Cerebellar nuclear complex (tissue), 1 donor: Measurements from ENCODE around the gene DDX23.
"Not testable (repeated sequence)": the region's sequence is repeated elsewhere in the genome, so short reads cannot be mapped to it uniquely, and the experiment has no call there.

ENCODE experiments used
- DNase-seq, 2 experiments: peaks; one replicate each; lab custom pipeline; 2025; lab: John Stamatoyannopoulos, UW

The DDX23 gene

DNA sequence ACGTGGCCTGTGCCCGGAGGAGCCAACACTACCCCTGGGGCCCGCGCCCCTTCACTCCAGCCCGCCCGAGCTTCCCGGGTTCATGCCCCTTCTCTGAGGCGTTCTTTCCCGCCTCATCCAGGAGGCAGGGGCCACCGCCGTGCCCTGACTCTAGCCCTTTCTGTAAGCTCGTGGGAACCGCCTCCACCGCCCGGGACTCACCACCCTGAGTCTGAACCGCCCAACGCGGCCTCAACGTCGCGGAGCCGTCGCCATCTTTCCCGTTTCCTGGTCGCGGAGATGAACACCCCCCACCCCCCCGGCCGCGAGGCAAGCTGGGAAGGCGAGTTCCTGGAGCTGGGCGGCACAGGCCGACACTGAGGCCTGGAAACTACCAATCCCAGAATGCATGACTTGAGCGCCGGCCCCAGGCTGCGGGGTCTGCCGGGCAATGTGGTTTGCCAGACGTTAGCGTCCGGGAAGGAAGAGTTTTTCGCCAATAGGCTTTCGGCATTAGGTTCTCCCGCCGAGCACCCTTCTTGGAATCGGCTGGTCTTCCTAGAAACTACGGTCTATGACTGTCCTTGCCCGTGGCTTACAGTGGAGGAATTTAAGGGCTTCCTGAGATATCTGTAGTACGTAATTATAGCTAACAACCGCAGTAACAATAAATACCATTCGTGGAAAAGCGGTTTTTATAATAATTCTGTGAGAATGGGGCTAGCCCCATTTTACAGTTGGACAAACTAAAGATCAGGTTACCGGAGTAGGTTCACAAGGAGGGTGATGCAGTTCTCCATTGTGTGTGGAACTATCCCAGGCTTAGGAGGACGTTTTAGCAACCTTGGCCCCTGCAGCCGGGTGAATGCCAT is at the start of gene DDX23:
Gene DDX23 (minus strand): TSS at position 281 of the 851 bp plus-strand sequence. CDS start 6,381 bp downstream, outside the sequence.
- peak; percentile 66 to 93 for DNase-seq

DNA sequence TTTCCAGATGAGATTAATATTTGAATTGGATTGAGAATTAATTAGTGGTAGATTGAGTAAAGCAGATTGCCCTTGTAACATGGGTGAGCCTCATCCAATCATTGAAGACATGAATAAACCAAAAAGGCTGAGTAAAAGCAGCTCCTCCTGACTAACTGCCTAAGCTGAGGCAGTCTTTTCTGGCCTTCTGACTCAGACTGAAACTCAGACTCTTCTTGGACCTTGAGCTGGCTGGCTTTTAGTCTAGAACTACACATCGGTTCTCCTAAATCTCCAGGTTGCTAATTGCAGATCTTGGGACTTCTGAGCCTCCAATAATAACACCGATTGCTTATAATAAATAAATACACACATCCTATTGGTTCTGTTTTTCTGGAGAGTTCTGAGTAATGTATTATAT is 49.3 kb upstream of the DDX23 start:
- DNase-seq: no peak

DNA sequence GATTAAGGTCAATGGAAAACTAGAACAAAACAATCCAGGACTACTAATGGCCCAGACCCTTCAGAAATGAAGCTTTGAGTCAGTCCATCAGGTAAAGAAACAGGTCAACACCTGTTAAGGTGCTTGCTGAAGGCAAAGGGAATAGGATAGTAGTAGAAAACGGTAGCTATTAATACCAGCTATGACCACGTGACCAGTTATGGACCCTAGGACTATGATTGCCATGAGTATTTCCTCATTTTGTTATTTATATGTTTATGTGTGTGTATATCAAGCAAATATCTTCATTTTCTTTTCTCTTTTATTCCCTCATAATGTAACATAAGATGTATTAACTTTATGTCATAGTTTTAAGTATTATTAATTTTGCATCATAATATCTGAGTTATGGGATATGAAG is 47.7 kb upstream of the DDX23 start:
- no peak for DNase-seq

DNA sequence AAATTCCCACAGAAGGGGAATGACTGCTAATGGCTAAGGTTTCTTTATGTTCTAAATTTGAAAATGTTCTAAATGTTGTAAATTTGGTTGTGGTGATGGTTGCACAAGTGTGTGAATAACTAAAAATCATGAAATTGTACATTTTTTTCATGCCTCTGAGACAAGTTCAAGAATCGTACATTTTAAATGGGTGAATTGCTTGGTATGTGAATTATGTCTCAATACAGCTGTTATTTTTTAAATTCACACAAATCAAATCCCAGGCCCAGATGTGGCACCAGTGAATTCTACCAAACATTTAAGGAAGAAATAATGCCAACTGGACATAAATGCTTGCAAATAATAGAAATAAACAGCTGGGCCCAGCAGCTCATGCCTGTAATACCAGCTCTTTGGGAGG is 42.3 kb upstream of the DDX23 start:
- no peak for DNase-seq

DNA sequence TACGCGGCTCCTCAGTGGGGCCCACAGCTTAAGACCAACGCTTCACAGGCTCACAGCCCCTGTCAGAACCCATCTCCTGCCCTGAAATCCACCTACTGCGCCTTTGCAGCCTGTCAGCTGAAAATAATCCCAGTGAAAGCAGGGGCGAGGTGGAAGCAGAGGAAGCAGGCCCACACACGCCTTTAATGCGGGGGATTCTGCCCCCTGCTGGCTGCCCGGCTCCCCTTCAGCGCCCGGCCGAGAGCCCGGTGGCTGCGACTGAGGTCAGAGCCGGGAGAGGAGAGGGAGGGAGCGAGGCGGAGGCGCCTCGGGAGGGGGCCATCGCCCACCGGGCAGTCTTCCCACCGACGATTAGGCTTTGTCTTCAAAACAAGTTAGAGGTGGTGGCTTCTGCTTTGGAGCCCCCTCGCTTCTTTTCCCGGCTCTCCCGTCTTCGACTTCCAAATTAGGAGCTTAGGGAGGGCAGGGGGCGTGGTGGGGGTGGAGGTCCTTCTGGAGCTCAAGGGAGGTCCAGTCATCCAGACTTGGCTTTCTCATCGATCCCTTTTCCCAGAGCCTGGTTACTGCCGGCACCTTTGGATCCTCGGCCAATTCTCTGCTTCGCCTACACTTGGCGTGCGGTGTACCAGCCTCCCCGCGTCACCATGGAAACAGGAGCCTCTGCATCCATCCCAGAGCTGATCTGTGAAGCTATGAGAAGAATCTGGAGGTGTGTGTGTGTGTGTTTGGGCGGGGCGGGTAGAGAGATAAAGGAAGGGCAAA is 38.9 kb upstream of the DDX23 start:
- peak; percentile 42 to 71 for DNase-seq

DNA sequence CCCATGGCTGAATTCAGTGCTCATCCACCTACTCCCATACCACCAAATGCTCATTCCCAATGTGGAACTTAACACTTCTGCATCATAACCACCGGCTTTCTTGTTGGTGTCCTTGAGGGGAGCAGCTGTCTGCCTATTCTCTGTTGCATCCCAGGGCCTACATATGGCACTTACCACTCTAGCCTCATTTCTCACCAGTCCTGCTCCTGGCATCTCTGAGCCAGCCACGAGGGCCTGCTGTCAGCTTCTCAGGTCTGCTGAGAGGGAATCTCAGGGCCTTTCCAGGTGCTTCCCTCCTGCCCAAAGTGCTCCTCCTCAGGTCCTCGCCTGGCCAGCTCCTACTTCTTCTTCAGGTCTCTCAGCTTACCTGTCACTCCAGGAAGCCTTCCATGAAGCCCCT is 37.7 kb upstream of the DDX23 start:
- DNase-seq: no peak

DNA sequence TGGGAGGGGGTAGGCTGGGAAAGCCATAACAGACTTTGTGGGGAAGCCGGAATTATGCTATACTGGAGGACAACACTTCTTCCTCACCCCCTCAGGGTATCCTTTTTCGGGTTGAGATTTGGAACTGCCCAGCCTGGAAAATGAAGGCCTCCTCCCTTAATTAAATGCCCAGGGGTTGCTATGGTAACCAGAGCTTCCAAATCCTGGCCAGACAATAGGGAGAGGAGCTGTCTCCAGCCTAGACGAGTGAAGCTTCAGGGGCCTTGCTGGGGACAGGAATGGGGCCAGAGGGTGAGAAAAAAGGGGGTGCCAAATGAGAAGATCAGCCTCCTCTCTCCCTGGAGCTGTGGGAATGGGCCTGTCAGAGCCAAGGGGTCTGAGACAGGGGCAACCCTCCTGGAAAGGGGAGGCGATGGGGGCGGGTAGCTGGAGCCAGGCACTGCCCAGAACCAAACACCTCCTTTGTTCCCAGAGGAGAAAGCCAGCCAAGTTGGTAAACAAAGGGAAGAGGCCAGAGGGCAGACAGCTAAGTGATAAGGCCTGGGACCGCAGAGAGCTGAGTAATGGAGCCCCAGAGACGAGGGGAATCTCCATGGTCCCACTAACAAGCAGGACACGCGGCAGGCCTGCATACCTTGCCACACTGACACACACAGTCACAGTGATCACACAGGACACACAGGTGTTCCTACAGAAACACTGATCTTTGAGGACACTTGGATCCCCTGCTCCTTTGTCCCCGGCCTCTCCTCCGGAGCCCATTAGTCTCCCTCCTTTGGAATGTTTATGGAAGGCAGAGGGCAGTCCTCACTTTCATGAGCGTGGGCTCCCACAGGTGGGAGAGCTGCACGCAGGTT is 31.6 kb upstream of the DDX23 start:
- no peak for DNase-seq

DNA sequence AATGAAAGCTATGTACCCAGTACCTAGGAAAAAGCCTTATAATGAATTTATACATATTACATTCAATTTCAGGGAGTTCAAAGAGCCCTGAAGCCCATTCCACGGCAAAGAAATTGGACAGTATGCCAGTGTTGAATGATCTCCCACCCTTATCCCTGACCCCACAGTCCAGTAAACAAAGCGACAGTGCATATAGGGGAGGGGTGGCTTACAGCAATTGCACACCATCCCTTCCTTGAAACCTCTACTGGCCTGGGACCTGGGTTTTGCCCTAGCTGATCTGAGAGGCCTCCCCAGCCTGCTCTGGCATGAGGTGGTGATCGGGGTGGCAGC is 31.0 kb upstream of the DDX23 start:
- DNase-seq: no peak

DNA sequence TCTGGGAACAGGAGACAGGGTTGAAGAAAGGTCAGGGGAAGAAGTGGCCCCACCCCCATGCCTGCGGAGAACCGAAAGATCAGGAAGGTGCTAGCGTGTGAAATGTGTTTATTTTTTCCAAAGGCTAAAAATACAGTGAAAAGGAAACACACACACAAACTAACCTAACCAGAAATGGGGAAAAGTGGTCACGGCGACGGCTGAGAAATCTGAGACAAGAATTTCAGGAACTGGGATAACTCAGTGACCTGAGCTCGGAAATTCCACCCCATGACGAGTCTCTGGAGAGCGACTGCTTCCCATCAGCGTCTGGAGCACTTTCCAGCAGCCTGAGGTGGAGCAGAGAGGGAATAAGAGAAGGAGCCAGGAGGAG is 30.3 kb upstream of the DDX23 start:
- DNase-seq: no peak

DNA sequence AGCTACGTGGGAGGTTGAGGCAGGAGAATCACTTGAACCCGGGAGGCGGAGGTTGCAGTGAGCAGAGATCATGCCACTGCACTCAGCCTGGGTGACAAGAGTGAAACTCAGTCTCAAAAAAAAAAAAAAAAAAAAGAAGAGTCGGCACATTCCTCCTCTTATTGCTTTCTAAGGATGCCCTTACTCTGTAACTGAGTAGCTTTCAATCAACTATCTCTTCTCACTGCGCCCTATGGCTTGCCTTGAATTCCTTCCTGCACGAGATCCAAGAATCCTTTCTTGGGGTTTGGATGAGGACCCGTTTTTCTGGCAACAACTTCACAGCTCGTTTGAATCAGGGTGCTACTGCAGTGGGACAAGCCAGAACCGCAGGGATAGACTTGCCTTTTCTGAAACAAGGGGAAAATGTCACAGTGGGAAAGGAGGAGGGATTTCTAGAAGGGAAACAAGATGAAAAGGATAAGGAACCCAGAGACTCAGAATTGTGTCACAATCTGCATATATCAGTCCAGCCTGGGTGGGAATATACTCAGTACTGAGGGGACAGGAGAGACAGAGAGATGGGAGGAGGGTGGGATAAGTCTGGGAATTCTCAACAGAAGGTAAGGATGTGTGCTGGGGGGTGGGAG is 29.8 kb upstream of the DDX23 start:
- no peak for DNase-seq

DNA sequence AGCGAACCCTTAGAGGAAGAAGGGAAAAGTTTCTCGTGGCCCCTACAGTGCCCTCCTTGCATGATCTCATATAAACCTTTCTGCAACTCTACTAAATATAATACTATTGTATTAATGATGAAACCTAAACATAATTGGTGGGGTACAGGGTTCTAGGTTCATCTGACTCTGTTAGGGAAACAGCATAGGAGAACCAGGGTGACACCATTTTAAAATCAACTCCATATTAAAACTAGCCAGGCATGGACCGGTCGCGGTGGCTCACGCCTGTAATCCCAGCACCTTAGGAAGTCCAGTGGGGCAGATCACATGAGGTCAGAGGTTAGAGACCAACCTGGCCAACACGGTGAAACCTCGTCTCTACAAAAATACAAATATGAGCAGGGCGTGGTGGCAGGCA is 28.7 kb upstream of the DDX23 start:
- no peak for DNase-seq

DNA sequence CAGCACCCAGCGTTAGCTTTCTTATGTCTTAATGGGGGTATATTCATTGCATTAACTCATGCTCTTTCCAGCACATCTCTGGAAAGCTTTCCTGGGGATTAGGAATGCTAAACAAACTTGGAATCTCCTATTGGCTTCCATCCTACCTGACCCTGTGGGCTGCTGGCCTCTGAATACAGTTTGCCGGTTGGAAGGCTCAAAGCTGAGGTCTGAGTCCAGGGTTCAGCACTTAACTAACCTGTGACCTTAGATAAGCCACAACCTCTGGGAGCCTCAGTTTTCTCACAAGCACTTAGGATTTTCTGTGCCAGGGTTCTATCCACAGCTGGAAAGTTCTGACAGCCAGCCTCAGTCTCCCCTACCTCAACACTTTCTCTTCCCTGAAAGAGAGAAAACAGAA is 26.6 kb upstream of the DDX23 start:
- no peak for DNase-seq

DNA sequence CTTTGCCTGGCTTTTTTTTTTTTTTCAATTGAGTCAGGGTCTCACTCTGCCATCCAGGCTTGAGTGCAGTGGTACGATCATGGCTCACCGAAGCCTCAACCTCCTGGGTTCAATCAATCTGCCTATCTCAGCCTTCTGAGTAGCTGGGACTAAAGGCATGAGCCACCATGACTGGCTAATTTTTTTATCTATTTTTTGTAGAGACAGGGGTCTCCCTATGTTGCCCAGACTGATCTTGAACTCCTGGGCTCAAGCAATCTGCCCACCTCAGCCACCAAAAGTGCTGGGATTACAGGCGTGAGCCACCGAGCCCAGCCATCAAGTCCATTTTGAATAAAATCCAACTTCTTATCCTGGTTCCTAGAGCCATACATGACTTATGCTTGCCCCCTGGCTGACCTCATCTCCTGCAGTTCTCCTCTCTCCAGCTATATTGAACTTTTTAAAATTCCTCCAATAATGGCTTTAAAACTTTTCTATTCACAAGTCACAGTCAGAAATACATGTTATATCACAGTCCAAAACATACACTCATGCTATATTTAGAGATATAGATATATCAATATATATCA is 24.1 kb upstream of the DDX23 start:
- no peak for DNase-seq

DNA sequence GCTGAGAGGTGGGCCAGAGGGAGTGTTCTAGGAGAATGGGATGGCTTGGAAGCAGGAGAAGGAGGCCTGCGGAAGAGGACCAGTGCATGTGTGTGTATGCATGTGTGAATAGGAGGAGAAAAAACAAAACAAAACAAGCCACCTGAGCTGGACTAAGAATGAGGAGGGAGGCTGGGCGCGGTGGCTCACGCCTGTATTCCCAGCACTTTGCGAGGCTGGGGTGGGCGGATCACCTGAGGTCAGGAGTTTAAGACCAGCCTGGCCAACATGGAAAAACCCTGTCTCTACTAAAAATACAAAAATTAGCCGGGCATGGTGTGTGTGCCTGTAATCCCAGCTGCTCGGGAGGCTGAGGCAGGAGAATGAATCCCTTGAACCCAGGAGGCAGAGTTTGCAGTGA is 21.6 kb upstream of the DDX23 start:
- not testable (repeated sequence) for DNase-seq

DNA sequence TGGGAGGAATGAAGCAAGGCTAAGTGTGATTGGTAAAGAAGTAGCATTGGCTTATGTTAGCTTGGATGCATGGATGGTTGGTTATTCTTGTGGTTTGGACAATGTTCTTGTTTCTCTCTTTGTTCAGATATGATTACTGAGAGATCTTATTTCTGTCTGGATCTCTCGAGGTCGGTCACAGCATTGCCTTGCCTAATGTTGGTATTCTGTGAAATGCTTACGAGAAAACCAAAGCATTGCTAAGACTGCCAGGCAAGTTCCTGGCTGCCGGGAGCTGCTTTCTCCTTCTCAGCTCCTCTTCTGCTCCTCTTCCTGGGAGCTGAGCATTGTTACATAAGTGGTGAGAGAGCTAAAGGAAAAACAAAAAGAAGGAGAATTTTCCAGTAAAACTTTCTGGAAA is 21.1 kb upstream of the DDX23 start:
- no peak for DNase-seq

DNA sequence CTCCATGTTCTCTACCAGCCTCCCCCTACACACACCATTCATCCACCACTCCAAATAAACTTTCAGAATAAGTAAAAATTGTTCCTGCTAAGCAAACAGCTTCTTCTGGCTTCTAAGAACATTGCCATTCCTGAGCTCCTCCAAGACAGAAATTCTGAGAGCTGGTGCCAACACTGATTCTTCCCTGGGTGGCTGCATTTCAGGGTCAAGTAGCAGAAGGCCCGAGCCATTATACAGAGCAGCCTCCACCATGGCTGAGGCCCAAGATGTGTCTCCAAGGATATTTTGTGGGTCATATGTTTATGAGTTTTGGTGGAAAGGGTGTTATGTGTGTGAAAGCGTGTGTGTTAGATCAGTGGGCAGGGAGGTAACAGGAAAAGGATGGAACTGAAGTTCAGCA is 17.2 kb upstream of the DDX23 start:
- no peak for DNase-seq

DNA sequence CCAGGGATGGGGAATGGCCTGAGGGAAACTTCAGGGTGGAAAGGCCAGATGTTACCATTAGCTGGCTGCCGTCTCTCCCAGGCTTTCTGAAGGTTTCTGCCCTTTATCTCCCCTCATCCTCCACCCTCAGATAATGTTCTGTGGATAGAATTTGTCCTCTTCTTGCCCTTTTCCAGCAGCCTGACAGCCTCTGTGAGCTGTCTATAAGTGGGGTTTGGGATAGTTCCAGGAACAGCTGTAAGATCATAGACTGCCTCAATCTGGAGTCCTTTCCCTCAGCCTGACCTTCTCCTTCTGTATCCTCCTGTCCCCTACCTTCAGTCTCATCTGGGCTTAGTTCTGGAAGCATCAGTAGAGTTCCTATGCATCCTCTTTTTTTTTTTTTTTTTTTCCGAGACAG is 16.5 kb upstream of the DDX23 start:
- DNase-seq: no peak

DNA sequence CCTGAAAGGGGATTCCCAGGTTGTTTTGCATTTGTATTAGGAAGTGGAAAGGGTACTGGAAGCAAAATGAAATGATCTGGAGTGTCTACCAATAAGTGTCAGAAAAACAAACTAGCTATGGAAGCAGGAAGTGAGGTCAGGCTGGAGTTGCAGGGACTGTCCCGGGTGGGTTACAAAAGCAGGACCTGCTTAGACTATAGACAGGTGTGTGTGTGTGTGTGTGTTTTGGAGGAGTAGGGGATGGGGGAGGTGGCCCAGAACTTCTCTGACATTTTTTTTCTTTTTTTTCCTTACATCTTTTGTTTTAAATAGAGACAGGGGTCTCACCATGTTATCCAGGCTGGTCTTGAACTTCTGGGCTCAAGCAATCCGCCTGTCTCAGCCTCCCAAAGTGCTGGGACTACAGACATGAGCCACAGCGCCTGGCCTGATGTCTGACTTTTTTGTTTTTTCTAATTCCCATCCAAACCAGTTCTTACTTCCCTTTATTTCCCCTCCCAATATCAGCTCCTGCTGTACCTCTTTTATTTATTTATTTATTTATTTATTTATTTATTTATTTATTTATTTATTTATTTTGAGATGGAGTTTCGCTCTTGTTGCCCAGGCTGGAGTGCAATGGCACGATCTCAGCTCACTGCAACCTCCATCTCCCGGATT is 14.2 kb upstream of the DDX23 start:
- no peak for DNase-seq

DNA sequence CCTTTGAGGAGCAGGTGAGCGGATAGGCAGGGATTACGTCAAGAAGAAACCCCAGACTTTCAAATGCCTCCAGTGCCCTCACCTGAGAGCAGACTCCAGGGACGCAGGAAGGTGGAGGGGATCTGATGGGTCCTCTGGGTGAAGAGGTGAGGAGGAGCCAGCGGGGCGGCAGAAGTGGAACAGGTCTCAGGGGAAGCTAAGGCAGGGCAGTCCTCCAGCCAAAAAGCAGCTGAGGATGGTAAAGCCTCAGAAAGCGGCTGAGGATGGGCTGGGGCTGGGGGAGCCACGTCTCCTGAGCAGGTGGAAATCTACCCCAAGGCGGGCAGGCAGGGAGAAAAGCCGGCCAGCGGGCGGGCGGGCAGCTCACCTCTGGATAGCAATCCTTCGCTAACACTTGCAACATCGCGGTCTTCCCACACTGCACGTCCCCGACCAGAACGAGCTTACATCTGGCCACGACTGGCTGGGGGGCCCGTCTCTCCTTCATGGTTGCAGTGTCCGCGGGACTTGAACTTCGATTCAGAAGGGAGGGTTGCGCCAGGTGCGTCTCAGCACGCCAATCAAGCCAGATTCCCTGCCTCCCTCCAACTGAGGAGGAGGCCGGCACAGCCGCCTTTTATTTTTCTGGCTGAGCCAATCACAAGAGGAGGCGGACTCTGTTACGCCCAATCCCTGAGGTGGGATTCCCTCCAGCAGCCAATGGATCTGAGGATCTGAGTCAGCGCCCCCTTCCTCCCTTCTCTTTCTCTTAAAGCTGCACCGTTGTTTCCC is 13.5 kb upstream of the DDX23 start, which contains the start of gene RND1:
Gene RND1 (minus strand): TSS at position 590 of the 771 bp plus-strand sequence. CDS start 103 bp downstream, at position 487.
- peak; percentile 35 to 80 for DNase-seq

DNA sequence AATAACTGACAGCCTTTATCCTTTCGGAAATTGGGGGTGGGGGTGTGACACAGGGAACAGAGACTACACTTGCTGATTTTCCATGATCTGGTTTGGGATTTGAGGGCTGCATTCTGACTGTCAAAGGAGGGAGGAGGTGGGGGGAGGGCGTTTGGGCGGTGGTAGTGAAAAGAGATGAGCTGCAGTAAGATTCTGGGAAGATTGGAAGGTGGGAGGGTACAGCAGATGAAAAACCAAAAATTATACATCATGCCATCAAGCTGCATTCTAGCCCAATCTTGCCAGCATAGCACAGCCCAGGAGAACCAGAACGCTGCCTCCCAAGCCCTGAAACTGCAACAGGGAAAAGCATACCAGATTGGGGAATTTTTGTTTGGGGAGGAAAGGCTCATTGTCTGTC is 11.3 kb upstream of the DDX23 start:
- no peak for DNase-seq
